ENCODE measurements around the gene POLR2E. TPM values are rescaled to one million over a fixed set of nuclear protein-coding genes. Genes with fewer than 3 reads are reported as not detected.

The POLR2E gene
- total and polyA plus RNA-seq, 9 of the 15 experiments (the other 6 are each of a cell fraction or from before 2014, with no cell fraction given) = 3.4 to 413 (median 244) TPM

DNA sequence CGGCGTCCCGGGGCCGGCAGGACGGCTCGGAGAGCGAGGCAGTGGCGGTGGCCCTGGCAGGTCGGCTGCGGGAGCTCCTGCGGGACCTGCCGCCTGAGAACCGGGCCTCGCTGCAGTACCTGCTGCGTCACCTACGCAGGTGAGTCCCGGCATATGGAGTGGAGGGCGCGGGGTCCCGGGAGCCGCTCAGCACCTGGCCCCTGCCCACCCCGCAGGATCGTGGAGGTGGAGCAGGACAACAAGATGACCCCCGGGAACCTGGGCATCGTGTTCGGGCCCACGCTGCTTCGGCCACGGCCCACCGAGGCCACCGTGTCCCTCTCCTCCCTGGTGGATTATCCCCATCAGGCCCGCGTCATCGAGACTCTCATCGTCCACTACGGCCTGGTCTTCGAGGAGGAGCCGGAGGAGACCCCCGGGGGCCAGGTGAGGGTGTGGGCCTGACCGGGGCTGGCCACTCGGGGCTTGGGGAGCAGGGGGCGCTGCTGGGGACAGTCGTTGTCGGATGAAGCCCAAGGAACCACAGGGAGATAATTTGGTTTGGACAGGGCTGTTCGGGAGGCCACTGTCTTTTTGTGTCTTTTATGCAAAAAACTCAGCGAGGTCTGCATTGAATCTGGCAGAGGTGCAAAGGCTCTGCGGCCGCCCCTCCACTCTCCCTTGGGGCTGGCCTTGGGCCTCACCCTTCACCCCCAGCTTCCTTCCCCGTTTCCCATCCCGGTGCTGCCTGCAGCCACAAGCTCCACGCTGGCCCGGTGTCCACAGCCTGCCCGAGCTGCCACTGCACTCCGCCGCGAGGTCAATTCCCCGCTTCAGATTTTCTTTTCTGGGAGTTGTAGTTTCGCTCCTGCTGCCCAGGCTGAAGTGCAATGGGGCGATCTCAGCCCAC, 12.0 kb downstream of the POLR2E start (continued):
- no peak for TF ChIP-seq TFE3 (CRISPR knock-in tag; IDR thresholded peaks at IDR 0.05)
- no peak for TF ChIP-seq MXI1 (IDR thresholded peaks at IDR 0.05; ENCODE audit: low read depth, low read length)
- TF ChIP-seq MAFG (tag; conservative IDR thresholded peaks at IDR 0.05) = no peak
- TF ChIP-seq RREB1 (CRISPR knock-in tag; IDR thresholded peaks at IDR 0.05) = no peak
- no peak for TF ChIP-seq ZBTB1 (CRISPR knock-in tag; IDR thresholded peaks at IDR 0.05; ENCODE audit: borderline replicate concordance, low read depth)
- TF ChIP-seq ZNF174 (CRISPR knock-in tag; IDR thresholded peaks at IDR 0.05) = no peak
- TF ChIP-seq, protein P1, sequence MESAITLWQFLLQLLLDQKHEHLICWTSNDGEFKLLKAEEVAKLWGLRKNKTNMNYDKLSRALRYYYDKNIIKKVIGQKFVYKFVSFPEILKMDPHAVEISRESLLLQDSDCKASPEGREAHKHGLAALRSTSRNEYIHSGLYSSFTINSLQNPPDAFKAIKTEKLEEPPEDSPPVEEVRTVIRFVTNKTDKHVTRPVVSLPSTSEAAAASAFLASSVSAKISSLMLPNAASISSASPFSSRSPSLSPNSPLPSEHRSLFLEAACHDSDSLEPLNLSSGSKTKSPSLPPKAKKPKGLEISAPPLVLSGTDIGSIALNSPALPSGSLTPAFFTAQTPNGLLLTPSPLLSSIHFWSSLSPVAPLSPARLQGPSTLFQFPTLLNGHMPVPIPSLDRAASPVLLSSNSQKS (CRISPR knock-in tag; IDR thresholded peaks at IDR 0.05) = no peak
- TF ChIP-seq SRSF1 (IDR thresholded peaks at IDR 0.05; ENCODE audit: low read depth, low read length) = no peak
- TF ChIP-seq SAFB (IDR thresholded peaks at IDR 0.05; ENCODE audit: borderline replicate concordance, low read depth, low read length) = no peak
- 0 out of 2 replicates have a peak, but pooled peaks have one; percentile 48 for TF ChIP-seq E2F4 (CRISPR knock-in tag; IDR thresholded peaks at IDR 0.05; ENCODE audit: low read depth)
- TF ChIP-seq SRSF7 (optimal IDR thresholded peaks at IDR 0.05; ENCODE audit: low read depth, low read length) = peak; percentile 62
- TF ChIP-seq GABPB1 (CRISPR knock-in tag; IDR thresholded peaks at IDR 0.05) = no peak
- TF ChIP-seq, protein P2, sequence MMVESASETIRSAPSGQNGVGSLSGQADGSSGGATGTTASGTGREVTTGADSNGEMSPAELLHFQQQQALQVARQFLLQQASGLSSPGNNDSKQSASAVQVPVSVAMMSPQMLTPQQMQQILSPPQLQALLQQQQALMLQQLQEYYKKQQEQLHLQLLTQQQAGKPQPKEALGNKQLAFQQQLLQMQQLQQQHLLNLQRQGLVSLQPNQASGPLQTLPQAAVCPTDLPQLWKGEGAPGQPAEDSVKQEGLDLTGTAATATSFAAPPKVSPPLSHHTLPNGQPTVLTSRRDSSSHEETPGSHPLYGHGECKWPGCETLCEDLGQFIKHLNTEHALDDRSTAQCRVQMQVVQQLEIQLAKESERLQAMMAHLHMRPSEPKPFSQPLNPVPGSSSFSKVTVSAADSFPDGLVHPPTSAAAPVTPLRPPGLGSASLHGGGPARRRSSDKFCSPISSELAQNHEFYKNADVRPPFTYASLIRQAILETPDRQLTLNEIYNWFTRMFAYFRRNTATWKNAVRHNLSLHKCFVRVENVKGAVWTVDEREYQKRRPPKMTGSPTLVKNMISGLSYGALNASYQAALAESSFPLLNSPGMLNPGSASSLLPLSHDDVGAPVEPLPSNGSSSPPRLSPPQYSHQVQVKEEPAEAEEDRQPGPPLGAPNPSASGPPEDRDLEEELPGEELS (CRISPR knock-in tag; IDR thresholded peaks at IDR 0.05; ENCODE audit: borderline replicate concordance) = 0 out of 2 replicates have a peak, but pooled peaks have one; percentile 55
- TF ChIP-seq NR1H2 (CRISPR knock-in tag; IDR thresholded peaks at IDR 0.05) = no peak

Measured in K562 (cell line).